OCI-LY1 (cell line): ENCODE data around the gene RNASEH2B.

ENCODE experiments used
- CTCF ChIP-seq: fragments of 200-600 bp; sonication (generic), shearing (Covaris generic); IDR thresholded peaks from 2 replicates; pipeline ENCODE4 v1.5.1; 2017; ENCODE audit warnings: mild to moderate bottlenecking, antibody characterized with exemption, low read length, moderate library complexity, mixed read lengths
- EZH2 ChIP-seq: fragments of 200-600 bp; sonication (generic), shearing (Covaris generic); IDR thresholded peaks from 2 replicates; pipeline ENCODE4 v1.8.0; 2017; ENCODE audit warnings: borderline replicate concordance, mixed run types, mild to moderate bottlenecking, antibody characterized with exemption, low read length, moderate library complexity, mixed read lengths

- no peak for TF ChIP-seq CTCF
- no peak for TF ChIP-seq EZH2
Observed at GRCh38 chr13:50912851-50913250, 3.3 kb downstream of the RNASEH2B start.
